RCC 7860 (cell line): ENCODE data around the gene PXT1.
A peak's percentile ranks its signal among the peaks of the same experiment; 100 is the strongest.
"Not testable (repeated sequence)": the region's sequence is repeated elsewhere in the genome, so short reads cannot be mapped to it uniquely, and the experiment has no call there.

Source experiments
- DNase-seq: peaks from one replicate; pipeline ENCODE4 v3.0.0-alpha.2; 2015; ENCODE audit warnings: low spot score
- FAIRE-seq: peaks from 2 replicates; lab custom pipeline; 2012; peaks lifted over from hg19 to GRCh38; lab: Jason Lieb, UNC

Gene PXT1

GRCh38 chr6:36442671-36443470 is at the start of gene PXT1, which contains the start of gene KCTD20:
PXT1 (minus strand) TSS chr6:36442854; CDS start chr6:36426082, 16,772 bp downstream.
KCTD20 (plus strand) TSS chr6:36443000; CDS start chr6:36470098, 27,098 bp downstream.
- DNase-seq = peak; percentile 57
- no peak for FAIRE-seq

GRCh38 chr6:36492092-36492491 is 49.4 kb upstream of the PXT1 start:
- FAIRE-seq (no peak), DNase-seq (no peak)

- DNase-seq (no peak), FAIRE-seq (no peak)
These were observed 48.8 kb upstream of the PXT1 start for GRCh38 chr6:36491378-36491965.

GRCh38 chr6:36489426-36489825 is 46.8 kb upstream of the PXT1 start:
- FAIRE-seq (no peak), DNase-seq (no peak)

GRCh38 chr6:36488221-36488620 is 45.6 kb upstream of the PXT1 start:
- no peak for DNase-seq
- FAIRE-seq = no peak

GRCh38 chr6:36487698-36488097 is 45.0 kb upstream of the PXT1 start:
- FAIRE-seq = no peak
- no peak for DNase-seq

GRCh38 chr6:36484736-36485135 is 42.1 kb upstream of the PXT1 start:
- FAIRE-seq = no peak
- DNase-seq = no peak

GRCh38 chr6:36483326-36483725 is 40.7 kb upstream of the PXT1 start:
- FAIRE-seq, DNase-seq: not testable (repeated sequence)

- DNase-seq (no peak), FAIRE-seq (no peak)
These were observed 36.6 kb upstream of the PXT1 start for GRCh38 chr6:36479256-36479655.

- DNase-seq (no peak), FAIRE-seq (no peak)
These were observed 35.4 kb upstream of the PXT1 start for GRCh38 chr6:36478051-36478526.

GRCh38 chr6:36469946-36470345 is 27.3 kb upstream of the PXT1 start:
- DNase-seq = no peak
- FAIRE-seq = no peak

GRCh38 chr6:36469148-36469661 is 26.6 kb upstream of the PXT1 start:
- DNase-seq (no peak), FAIRE-seq (no peak)

- FAIRE-seq (no peak), DNase-seq (no peak)
These were observed 25.0 kb upstream of the PXT1 start for GRCh38 chr6:36467625-36468024.

GRCh38 chr6:36464233-36464632 is 21.6 kb upstream of the PXT1 start:
- DNase-seq = no peak
- FAIRE-seq = no peak

GRCh38 chr6:36463676-36464075 is 21.0 kb upstream of the PXT1 start:
- DNase-seq (no peak), FAIRE-seq (no peak)

- no peak for FAIRE-seq
- no peak for DNase-seq
These were observed 19.0 kb upstream of the PXT1 start for GRCh38 chr6:36461646-36462045.

GRCh38 chr6:36460916-36461315 is 18.3 kb upstream of the PXT1 start:
- FAIRE-seq (no peak), DNase-seq (no peak)

GRCh38 chr6:36459501-36459900 is 16.8 kb upstream of the PXT1 start:
- no peak for DNase-seq
- FAIRE-seq = no peak

GRCh38 chr6:36455486-36456027 is 12.9 kb upstream of the PXT1 start:
- no peak for DNase-seq
- no peak for FAIRE-seq

GRCh38 chr6:36452897-36453296 is 10.2 kb upstream of the PXT1 start:
- not testable (repeated sequence) for FAIRE-seq, DNase-seq

GRCh38 chr6:36449173-36449572 is 6.5 kb upstream of the PXT1 start:
- DNase-seq, FAIRE-seq: not testable (repeated sequence)

GRCh38 chr6:36445621-36446020 is 3.0 kb upstream of the PXT1 start:
- FAIRE-seq = no peak

More at GRCh38 chr6:36445621-36446020, 3.0 kb upstream of the PXT1 start:
- DNase-seq = no peak
